ENCODE results near the gene TPT1. TPM values are rescaled to one million over a fixed set of nuclear protein-coding genes. Genes with fewer than 3 reads are reported as not detected.

The TPT1 gene
- total RNA-seq, 4 donors from 2014 or later, result 1,719 to 2,278 (median 1,854) TPM

GRCh38 chr13:45339399-45339798, 1.6 kb downstream of the TPT1 start:
- Histone ChIP-seq H3K36me3 (peaks cover 0 to 52% (median 0%) of the 10 kb centered on the region in 3 donors), H3K4me3 (peak overlapping the region; percentile 78 to 95 (median 86)), H3K4me1 (peaks cover 3 to 58% (median 10%) of the 10 kb centered on the region in 4 donors), H3K27me3 (no peaks in the 10 kb centered on the region), H3K9me3 (no peaks in the 10 kb centered on the region), H3K27ac (peak overlapping the region in 2 of 4 donors; percentile 100)
- no peak for TF ChIP-seq CTCF (IDR thresholded peaks at IDR 0.05)
- TF ChIP-seq POLR2A (IDR thresholded peaks at IDR 0.05), result no peak
- no peak for DNase-seq

GRCh38 chr13:45337803-45338202, 3.2 kb downstream of the TPT1 start:
- Histone ChIP-seq H3K4me1 (peaks cover 3 to 56% (median 10%) of the 10 kb centered on the region in 4 donors), H3K27me3 (no peaks in the 10 kb centered on the region), H3K36me3 (peaks cover 0 to 51% (median 0%) of the 10 kb centered on the region in 3 donors), H3K27ac (peak overlapping the region in 1 of 4 donors; percentile 33), H3K4me3 (peak overlapping the region in 1 of 4 donors; percentile 7), H3K9me3 (no peaks in the 10 kb centered on the region)
- TF ChIP-seq CTCF (IDR thresholded peaks at IDR 0.05) (no peak), POLR2A (IDR thresholded peaks at IDR 0.05) (no peak)
- DNase-seq, result no peak

- no peak for TF ChIP-seq POLR2A (IDR thresholded peaks at IDR 0.05)
- TF ChIP-seq CTCF (IDR thresholded peaks at IDR 0.05), result no peak
These were observed 3.6 kb downstream of the TPT1 start for GRCh38 chr13:45337395-45337794.

GRCh38 chr13:45336025-45336800, 4.8 kb downstream of the TPT1 start:
- Histone ChIP-seq H3K4me3 (no peak overlapping the region), H3K36me3 (peaks cover 0 to 51% (median 0%) of the 10 kb centered on the region in 3 donors), H3K9me3 (no peaks in the 10 kb centered on the region), H3K4me1 (peaks cover 3 to 48% (median 10%) of the 10 kb centered on the region in 4 donors), H3K27me3 (no peaks in the 10 kb centered on the region), H3K27ac (peak overlapping the region in 1 of 4 donors; percentile 25)
- no peak for TF ChIP-seq POLR2A (IDR thresholded peaks at IDR 0.05)
- TF ChIP-seq CTCF (IDR thresholded peaks at IDR 0.05), result no peak
- DNase-seq, result no peak

More at GRCh38 chr13:45337395-45337794, 3.6 kb downstream of the TPT1 start:
- no peak overlapping the region for H3K4me3 ChIP-seq
- H3K4me1 ChIP-seq, result peaks cover 3 to 52% (median 10%) of the 10 kb centered on the region in 4 donors
- no peaks in the 10 kb centered on the region for H3K9me3 ChIP-seq
- DNase-seq, result no peak
- H3K36me3 ChIP-seq, result peaks cover 0 to 51% (median 0%) of the 10 kb centered on the region in 3 donors
- H3K27me3 ChIP-seq, result no peaks in the 10 kb centered on the region
- H3K27ac ChIP-seq, result no peak overlapping the region

GRCh38 chr13:45335397-45336024, 5.5 kb downstream of the TPT1 start:
- peaks cover 3 to 48% (median 10%) of the 10 kb centered on the region in 4 donors for H3K4me1 ChIP-seq
- H3K27me3 ChIP-seq, result no peaks in the 10 kb centered on the region
- peaks cover 0 to 51% (median 0%) of the 10 kb centered on the region in 3 donors for H3K36me3 ChIP-seq
- peak overlapping the region in 1 of 4 donors; percentile 25 for H3K27ac ChIP-seq
- no peak for TF ChIP-seq POLR2A (IDR thresholded peaks at IDR 0.05)
- TF ChIP-seq CTCF (IDR thresholded peaks at IDR 0.05), result no peak
- no peaks in the 10 kb centered on the region for H3K9me3 ChIP-seq
- DNase-seq, result no peak
- no peak overlapping the region for H3K4me3 ChIP-seq
